NCI-H2171 treated with DMSO at 0.1 percent for 48 hours (cell line): ENCODE results near the gene GSTO2.
"Not testable (repeated sequence)": the region's sequence is repeated elsewhere in the genome, so short reads cannot be mapped to it uniquely, and the experiment has no call there.

Experiments used
- DNase-seq: peaks from one replicate; lab custom pipeline; 2025; lab: John Stamatoyannopoulos, UW

The GSTO2 gene

GRCh38 chr10:104268713-104269645 is at the start of gene GSTO2:
TSS of gene GSTO2 (plus strand) at chr10:104269184. CDS start at chr10:104274916, 5,732 bp downstream.
- peak; percentile 97 for DNase-seq

GRCh38 chr10:104220522-104220921 is 48.5 kb upstream of the GSTO2 start:
- no peak for DNase-seq

- DNase-seq = no peak
These were observed 45.7 kb upstream of the GSTO2 start for GRCh38 chr10:104223304-104223703.

GRCh38 chr10:104230490-104230889 is 38.5 kb upstream of the GSTO2 start:
- DNase-seq = no peak

GRCh38 chr10:104231784-104232612 is 37.0 kb upstream of the GSTO2 start, which contains the start of gene CFAP43:
TSS of gene CFAP43 (minus strand) at chr10:104232364. CDS start at chr10:104232246, 118 bp downstream.
- peak; percentile 86 for DNase-seq

GRCh38 chr10:104232613-104233102 is 36.3 kb upstream of the GSTO2 start:
- DNase-seq = peak; percentile 36

- no peak for DNase-seq
These were observed 35.2 kb upstream of the GSTO2 start for GRCh38 chr10:104233817-104234216.

- DNase-seq = no peak
These were observed 34.0 kb upstream of the GSTO2 start for GRCh38 chr10:104234934-104235333.

- DNase-seq = no peak
These were observed 33.2 kb upstream of the GSTO2 start for GRCh38 chr10:104235801-104236200.

- DNase-seq = no peak
These were observed 28.9 kb upstream of the GSTO2 start for GRCh38 chr10:104240078-104240477.

GRCh38 chr10:104242545-104242944 is 26.4 kb upstream of the GSTO2 start:
- DNase-seq = no peak

GRCh38 chr10:104243009-104243408 is 26.0 kb upstream of the GSTO2 start:
- DNase-seq = not testable (repeated sequence)

- no peak for DNase-seq
These were observed 25.5 kb upstream of the GSTO2 start for GRCh38 chr10:104243512-104243911.

GRCh38 chr10:104245066-104245632 is 23.8 kb upstream of the GSTO2 start:
- DNase-seq = no peak

- no peak for DNase-seq
These were observed 22.0 kb upstream of the GSTO2 start for GRCh38 chr10:104246976-104247375.

GRCh38 chr10:104247513-104248146 is 21.4 kb upstream of the GSTO2 start:
- no peak for DNase-seq

GRCh38 chr10:104248931-104249330 is 20.1 kb upstream of the GSTO2 start:
- DNase-seq = not testable (repeated sequence)

GRCh38 chr10:104250371-104250770 is 18.6 kb upstream of the GSTO2 start:
- DNase-seq = no peak

GRCh38 chr10:104251443-104251842 is 17.5 kb upstream of the GSTO2 start:
- no peak for DNase-seq

GRCh38 chr10:104252368-104252767 is 16.6 kb upstream of the GSTO2 start:
- DNase-seq = no peak

GRCh38 chr10:104253106-104253505 is 15.9 kb upstream of the GSTO2 start:
- DNase-seq = no peak
